Activated T-cell treated with anti-CD3 and anti-CD28 coated beads, Interleukin-2, amount 50 U/mL, for 4 hours (primary cell): ENCODE measurements around the gene FCER1G. TPM values are rescaled to one million over a fixed set of nuclear protein-coding genes. Genes with fewer than 3 reads are reported as not detected.
"Not testable (repeated sequence)": the region's sequence is repeated elsewhere in the genome, so short reads cannot be mapped to it uniquely, and the experiment has no call there.

Source experiments
- ATAC-seq, 2 donors: fragments of 200-7000 bp; cut with Tn5 transposase; one replicate each; pipeline ENCODE4 v1.10.0; 2021
- DNase-seq: peaks from one replicate; pipeline ENCODE4 v3.0.0-alpha.2; 2020
- H3K27me3 Mint-ChIP-seq: one replicate; pipeline ENCODE4 v1.8.0; 2021; ENCODE audit warnings: low read depth, mixed read lengths
- H3K36me3 Mint-ChIP-seq: one replicate; pipeline ENCODE4 v1.8.0; 2022; ENCODE audit warnings: mixed read lengths; ENCODE audit not compliant: insufficient read depth
- H3K4me1 Mint-ChIP-seq: one replicate; pipeline ENCODE4 v1.8.0; 2021; ENCODE audit warnings: low read depth, mixed read lengths
- H3K4me3 Mint-ChIP-seq: one replicate; pipeline ENCODE4 v1.8.0; 2021; ENCODE audit warnings: mild to moderate bottlenecking, moderate library complexity, mixed read lengths
- H3K9me3 Mint-ChIP-seq: one replicate; pipeline ENCODE4 v1.8.0; 2021; ENCODE audit warnings: mixed read lengths
- total RNA-seq, 3 donors: library from RNA; stranded (reverse); gene quantifications; one replicate each; pipeline ENCODE4 v1.2.1, GENCODE V29; 2021

FCER1G gene
- total RNA-seq, 3 donors from 2014 or later = 0.83 to 1.4 TPM; not detected in 1

DNA sequence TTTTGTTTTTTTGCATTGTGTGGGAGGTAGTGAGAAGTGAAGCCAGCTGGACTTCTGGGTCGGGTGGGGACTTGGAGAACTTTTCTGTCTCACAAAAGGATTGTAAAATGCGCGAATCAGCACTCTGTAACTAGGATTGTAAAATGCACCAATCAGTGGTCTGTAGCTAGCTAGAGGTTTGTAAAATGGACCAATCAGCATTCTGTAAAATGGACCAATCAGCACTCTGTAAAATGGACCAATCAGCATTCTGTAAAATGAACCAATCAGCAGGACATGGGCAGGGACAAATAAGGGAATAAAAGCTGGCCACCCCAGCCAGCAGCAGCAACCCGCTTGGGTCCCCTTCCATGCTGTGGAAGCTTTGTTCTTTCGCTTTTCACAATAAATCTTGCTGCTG, 35.0 kb downstream of the FCER1G start:
- not testable (repeated sequence) for H3K27me3 Mint-ChIP-seq, H3K4me1 Mint-ChIP-seq, H3K36me3 Mint-ChIP-seq, ATAC-seq, H3K9me3 Mint-ChIP-seq, H3K4me3 Mint-ChIP-seq, DNase-seq

DNA sequence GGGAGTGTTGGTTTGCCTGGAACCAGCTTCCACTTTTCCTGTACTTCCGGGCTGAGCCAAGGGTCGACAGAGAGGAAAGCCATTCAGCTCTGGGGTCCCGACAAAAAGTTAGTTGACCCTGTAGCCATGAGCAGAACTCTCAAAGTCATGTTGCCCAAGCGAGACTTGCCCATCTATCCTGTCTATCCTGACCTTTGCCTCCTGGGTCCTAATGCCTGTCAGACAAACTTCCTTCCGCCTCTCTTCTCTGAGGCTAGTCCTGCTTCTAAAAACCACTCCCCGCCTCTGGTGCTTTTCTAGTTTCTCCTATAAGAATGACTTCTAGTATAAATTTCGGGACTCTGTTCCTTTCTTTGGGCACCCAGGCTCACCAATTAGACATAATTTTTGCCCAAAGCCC, 35.7 kb downstream of the FCER1G start:
- no peak for ATAC-seq
- DNase-seq = no peak
- Mint-ChIP-seq H3K36me3 (peaks cover 1% of the 10 kb centered on the region), H3K27me3 (no peaks in the 10 kb centered on the region), H3K9me3 (peaks cover 7% of the 10 kb centered on the region), H3K4me1 (no peaks in the 10 kb centered on the region), H3K4me3 (no peak overlapping the region)

DNA sequence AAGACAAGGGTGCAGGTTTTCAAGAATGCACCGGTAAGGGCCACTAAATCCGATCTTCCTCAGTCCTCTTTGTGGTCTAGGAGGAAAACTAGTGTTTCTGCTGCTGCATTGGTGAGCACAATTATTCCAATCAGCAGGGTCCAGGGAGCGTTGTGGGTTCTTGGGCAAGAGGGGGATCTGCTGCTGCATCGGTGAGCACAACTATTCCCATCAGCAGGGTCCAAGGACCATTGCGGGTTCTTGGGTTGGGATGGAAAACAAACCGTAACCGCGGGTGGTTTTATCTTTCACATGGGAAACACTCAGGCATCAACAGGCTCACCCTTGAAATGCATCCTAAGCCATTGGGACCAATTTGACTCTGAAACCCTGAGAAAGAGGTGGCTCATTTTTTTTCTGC, 36.5 kb downstream of the FCER1G start:
- no peak overlapping the region for H3K4me3 Mint-ChIP-seq
- peaks cover 8% of the 10 kb centered on the region for H3K9me3 Mint-ChIP-seq
- peaks cover 1% of the 10 kb centered on the region for H3K36me3 Mint-ChIP-seq
- no peak for DNase-seq
- no peaks in the 10 kb centered on the region for H3K4me1 Mint-ChIP-seq
- ATAC-seq = no peak
- H3K27me3 Mint-ChIP-seq = no peaks in the 10 kb centered on the region

DNA sequence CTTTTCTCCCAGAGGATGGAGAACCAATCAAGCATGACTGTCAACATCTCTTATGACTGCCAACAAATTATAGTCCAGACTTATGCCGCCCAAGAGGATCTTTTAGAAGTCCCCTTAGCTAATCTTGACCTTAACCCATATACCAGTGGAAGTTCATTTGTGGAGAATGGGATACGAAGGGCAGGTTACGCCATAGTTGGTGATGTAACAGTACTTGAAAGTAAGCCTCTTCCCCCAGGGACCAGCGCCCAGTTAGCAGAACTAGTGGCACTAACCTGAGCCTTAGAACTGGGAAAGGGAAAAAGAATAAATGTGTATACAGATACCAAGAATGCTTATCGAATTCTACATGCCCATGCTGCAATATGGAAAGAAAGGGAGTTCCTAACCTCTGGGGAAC, 40.2 kb downstream of the FCER1G start:
- H3K27me3 Mint-ChIP-seq = peaks cover 30% of the 10 kb centered on the region
- not testable (repeated sequence) for H3K4me3 Mint-ChIP-seq, H3K36me3 Mint-ChIP-seq, ATAC-seq, DNase-seq
- peaks cover 24% of the 10 kb centered on the region for H3K9me3 Mint-ChIP-seq
- peaks cover 12% of the 10 kb centered on the region for H3K4me1 Mint-ChIP-seq

DNA sequence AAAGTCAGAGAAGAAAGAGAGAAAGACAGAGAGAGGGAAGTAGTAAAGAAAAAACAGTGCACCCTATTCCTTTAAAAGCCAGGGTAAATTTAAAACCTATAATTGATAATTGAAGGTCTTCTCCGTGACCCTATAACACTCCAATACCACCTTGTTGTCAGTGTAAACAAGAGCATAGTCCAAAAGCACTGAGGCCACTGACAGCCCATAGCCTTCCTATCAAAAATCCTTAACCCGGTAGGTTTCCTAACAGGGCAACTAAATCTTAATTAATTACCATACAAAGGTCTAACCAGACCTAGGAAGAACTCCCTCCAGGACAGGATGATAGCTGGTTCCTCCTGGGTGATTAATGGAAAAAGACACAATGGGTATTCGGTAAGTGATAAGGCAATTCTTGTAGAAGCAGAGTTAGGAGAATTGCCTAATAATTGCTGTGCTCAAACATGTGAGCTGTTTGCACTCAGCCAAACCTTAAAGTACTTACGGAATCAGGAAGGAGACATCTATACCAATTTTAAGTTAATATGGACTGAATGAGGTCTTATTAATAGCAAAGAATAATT, 40.9 kb downstream of the FCER1G start:
- not testable (repeated sequence) for DNase-seq, H3K4me3 Mint-ChIP-seq, ATAC-seq, H3K36me3 Mint-ChIP-seq
- H3K4me1 Mint-ChIP-seq = peaks cover 12% of the 10 kb centered on the region
- peaks cover 24% of the 10 kb centered on the region for H3K9me3 Mint-ChIP-seq
- peaks cover 34% of the 10 kb centered on the region for H3K27me3 Mint-ChIP-seq

DNA sequence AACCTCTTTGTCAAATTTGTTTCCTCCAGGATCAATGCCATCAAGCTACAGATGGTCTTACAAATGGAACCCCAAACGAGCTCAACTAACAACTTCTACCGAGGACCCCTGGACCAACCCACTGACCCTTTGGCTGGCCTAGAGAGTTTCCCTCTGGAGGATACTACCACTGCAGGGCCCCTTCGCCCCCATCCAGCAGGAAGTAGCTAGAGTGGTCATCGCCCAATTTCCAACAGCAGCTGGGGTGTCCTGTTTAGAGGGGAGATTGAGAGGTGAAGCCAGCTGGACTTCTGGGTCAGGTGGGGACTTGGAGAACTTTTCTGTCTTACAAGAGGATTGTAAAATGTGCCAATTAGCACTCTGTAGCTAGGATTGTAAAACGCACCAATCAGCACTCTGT, 42.0 kb downstream of the FCER1G start:
- peaks cover 12% of the 10 kb centered on the region for H3K4me1 Mint-ChIP-seq

DNA sequence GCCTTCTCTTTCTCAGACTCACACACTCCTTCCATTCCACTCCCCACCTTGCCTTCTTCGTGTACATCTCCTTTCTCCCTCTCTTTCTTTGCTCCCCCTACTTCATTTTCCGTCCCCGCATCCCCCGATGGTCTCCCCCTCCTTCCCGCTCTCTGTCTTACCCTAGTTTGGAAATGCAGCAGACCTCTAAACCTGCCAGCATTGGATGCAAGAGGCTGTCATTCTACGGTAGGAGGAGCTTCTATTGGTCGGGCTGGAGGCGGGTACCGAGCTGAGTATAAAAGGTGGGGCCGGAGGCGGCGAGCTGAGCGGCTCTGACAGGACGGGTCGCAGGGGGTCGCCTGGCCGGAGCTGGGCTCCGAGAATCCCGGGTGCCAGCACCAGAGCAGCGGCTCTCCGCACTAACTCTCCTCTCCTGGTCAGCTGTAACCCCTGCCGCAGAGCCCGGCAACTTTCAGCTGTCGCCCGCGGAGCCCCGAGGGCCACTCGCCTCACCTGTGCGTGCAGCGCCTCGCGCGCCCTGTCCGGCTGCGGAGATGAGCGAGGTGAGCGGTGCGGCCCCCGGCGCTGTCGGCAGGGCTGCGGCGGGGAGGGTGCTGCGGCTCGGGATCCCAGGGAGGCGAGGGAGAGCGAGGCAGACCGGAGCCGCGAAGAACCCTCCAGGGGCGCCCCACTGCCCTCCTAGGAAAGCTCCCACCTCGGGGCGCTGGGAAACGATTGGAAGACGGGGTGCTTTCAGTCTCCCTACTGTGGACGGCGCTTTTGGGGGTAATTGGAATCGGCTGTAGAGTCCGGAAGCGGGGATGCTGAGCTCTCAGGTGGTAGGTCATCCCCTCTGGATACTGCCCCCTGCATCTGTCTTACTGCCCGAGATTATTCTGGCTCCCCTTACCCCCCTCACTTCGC, 43.6 kb downstream of the FCER1G start, which contains the start of gene PCP4L1:
TSS of gene PCP4L1 (plus strand) at position 307 of the 906 bp plus-strand sequence. CDS start at position 537, 230 bp downstream.
- Mint-ChIP-seq H3K4me3 (peak within 1 kb of the TSS; percentile 46), H3K4me1 (peaks cover 12% of the 10 kb centered on the region), H3K27me3 (peaks cover 51% of the 10 kb centered on the region), H3K9me3 (peaks cover 24% of the 10 kb centered on the region), H3K36me3 (peaks cover 3% of the 10 kb centered on the region)
- peak; percentile 97 to 98 for ATAC-seq
- DNase-seq = peak; percentile 9

More for the DNA sequence above, 42.0 kb downstream of the FCER1G start:
- Mint-ChIP-seq H3K27me3 (peaks cover 45% of the 10 kb centered on the region), H3K9me3 (peaks cover 24% of the 10 kb centered on the region)
- not testable (repeated sequence) for H3K4me3 Mint-ChIP-seq, ATAC-seq, H3K36me3 Mint-ChIP-seq, DNase-seq

DNA sequence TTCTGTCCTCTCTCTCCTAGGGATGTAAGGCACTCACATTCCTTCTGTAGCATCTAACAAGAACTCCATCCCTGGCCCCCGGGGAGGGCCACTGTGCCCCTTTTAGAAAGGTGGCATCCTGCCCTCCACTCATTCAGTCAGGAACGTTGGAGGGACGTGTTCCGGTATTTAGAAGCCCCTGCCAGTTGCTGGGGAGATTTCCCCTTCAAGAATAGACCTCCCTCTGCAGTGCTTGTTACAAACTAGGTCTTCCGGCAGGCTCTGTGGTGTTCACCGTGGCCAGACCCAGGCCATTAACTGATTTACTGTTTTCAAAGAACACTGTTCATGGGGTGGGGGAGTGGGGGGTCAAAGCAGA, 44.2 kb downstream of the FCER1G start:
- DNase-seq (no peak), ATAC-seq (no peak)
- peaks cover 51% of the 10 kb centered on the region for H3K27me3 Mint-ChIP-seq
- H3K36me3 Mint-ChIP-seq = peaks cover 3% of the 10 kb centered on the region
- H3K9me3 Mint-ChIP-seq = peaks cover 24% of the 10 kb centered on the region
- H3K4me1 Mint-ChIP-seq = peaks cover 12% of the 10 kb centered on the region
- peak overlapping the region; percentile 22 for H3K4me3 Mint-ChIP-seq

DNA sequence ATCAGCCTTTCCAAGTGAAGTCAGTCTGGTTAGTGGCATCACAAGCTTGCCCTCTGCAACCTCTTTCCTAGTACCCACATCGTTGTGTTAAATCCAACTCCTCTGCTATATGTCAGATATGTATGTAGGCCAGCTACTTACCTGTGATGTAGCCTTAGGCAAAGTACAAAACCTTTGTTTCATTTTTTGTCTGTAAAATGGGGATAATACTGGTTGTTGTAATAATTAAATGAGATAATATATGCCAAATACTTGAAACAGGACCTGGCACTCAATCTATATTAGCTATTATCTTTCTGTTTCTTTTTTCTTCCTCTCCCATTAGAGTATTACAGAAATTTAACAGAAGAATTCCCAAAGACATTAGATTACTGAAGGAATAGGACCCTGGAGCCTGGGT, 44.7 kb downstream of the FCER1G start:
- Mint-ChIP-seq H3K36me3 (peaks cover 3% of the 10 kb centered on the region), H3K27me3 (peaks cover 53% of the 10 kb centered on the region), H3K4me1 (peaks cover 12% of the 10 kb centered on the region), H3K4me3 (no peak overlapping the region), H3K9me3 (peaks cover 24% of the 10 kb centered on the region)
- ATAC-seq = no peak
- DNase-seq = no peak

DNA sequence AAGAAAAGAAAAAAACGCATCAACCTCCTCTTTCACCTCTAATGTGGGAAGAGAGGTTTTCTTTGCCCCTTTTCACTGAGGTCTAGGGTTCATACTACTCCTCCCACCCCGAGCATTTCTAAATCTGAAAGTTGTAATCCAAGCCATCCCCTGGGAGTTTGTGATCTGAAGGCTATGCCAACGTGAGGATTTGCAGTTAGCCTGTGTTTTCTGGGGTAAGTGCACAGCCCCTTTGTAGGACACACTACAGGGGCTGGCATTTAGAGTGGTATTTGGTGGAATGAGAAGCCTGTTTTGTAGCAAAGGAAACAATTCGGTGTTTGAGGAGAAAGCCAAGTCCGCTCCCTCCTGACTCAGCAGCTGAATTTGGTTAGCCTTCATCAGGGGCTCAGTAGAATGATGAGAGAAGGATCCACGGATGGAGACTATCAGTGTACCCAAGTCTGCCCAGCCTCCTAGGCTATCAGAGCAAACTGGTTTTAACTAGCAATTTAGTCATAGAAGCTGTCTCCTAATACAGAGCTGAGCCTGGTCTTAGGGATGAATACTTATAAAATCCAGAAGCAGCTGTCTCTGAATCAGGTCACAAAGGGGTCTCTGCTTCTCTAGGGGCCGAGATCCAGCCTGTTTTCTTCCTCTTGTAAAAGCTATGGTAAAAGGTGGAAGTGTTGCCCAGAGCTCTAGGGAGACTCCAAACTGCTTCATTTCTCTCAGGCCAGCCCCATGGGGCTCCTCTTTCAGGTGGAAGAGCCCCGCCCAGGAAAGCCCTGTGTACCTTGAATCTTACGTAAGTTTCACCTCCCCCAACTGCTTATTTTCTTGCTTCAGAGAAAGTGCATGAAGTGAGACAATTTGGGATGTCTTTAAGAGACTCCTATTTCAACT, 45.5 kb downstream of the FCER1G start:
- Mint-ChIP-seq H3K27me3 (peaks cover 59% of the 10 kb centered on the region), H3K9me3 (peaks cover 21% of the 10 kb centered on the region), H3K4me3 (no peak overlapping the region), H3K4me1 (peaks cover 12% of the 10 kb centered on the region), H3K36me3 (peaks cover 3% of the 10 kb centered on the region)
- DNase-seq = no peak
- ATAC-seq = no peak

DNA sequence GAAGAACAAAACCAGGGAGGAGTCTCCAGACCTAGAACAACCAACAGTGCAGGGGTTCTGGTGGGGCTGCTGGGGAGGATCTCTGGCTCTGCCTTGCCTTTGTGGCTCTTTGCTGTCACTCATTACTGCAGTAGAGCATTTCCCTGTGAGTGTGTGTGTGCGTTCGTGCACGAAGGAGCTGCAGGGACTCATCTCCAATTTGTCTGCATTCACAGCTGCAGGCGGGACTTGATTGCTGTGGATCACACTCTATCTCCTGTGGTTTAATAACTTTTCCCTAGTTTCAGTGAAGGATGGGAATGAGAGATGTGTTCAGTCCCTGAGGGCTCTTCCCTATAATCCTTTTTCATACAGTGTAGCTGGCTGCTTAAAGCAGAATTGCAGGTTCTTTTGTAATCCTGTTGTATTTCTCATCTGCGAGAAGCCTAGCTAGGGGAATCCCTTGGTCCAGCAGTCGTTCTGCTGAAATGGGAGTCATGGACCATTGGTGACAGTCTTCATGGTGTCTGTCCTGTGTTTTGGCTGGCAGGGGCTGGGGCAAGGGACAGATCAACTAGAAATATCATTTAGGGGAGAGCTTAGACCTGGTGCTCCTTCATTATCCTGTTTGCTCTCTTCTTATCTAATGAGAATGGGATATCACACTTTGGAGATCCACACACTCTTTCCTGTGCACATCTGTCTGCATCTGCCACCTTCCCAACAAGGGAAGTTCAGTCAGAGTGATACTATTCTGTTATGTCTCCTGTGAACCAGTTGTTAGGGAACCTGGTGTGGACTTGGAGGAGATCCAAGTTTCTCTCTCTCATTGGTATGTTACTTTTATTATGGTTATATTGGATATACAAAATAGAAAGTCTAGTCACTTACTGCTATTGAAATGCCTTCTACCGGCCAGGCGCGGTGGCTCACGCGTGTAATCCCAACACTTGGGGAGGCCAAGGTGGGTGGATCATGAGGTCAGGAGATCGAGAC, 46.5 kb downstream of the FCER1G start:
- Mint-ChIP-seq H3K4me3 (no peak overlapping the region), H3K27me3 (peaks cover 59% of the 10 kb centered on the region), H3K9me3 (peaks cover 18% of the 10 kb centered on the region), H3K36me3 (peaks cover 3% of the 10 kb centered on the region), H3K4me1 (peaks cover 12% of the 10 kb centered on the region)
- no peak for ATAC-seq
- DNase-seq = no peak

DNA sequence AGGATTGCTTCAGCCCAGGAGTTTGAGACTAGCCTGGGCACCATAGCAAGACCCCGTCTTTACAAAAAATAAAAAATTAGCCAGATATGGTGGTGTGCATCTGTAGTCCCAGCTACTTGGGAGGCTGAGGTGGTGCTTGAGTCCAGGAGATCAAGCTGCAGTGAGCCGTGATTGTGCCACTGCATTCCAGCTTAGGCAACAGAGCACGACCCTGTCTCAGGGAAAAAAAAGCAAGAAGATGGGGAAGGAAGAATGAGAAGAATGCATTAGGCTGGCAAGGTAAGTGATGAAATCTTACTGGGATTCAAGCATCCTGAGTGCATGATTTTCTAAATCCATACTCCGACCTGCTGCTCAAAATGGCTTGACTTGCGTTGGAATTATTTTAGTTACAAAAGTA, 50.2 kb downstream of the FCER1G start:
- Mint-ChIP-seq H3K4me3 (no peak overlapping the region), H3K9me3 (no peaks in the 10 kb centered on the region), H3K36me3 (no peaks in the 10 kb centered on the region), H3K4me1 (peaks cover 2% of the 10 kb centered on the region), H3K27me3 (peaks cover 32% of the 10 kb centered on the region)
- no peak for ATAC-seq
- no peak for DNase-seq

DNA sequence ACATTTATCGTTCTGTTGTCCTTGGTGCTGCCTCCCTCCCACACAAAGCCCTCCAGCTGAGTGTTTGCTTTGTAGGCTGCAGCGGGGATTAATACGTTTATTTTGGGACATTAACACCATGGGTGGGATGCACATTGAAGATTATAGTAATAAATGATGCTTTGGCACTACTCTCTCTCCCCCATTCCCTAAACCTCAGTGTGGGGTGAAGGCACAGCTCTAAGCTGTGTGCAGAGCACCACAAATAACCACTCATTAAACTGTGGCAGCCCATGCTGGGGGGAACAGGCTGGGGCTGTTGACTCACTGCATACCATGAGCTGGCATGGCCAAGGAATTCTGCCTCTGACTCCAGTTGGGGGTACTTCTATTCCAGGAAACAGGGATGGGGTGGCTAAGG, 51.1 kb downstream of the FCER1G start:
- no peaks in the 10 kb centered on the region for H3K36me3 Mint-ChIP-seq
- H3K27me3 Mint-ChIP-seq = peaks cover 26% of the 10 kb centered on the region
- H3K4me3 Mint-ChIP-seq = no peak overlapping the region
- no peak for DNase-seq
- no peak for ATAC-seq
- peaks cover 2% of the 10 kb centered on the region for H3K4me1 Mint-ChIP-seq
- no peaks in the 10 kb centered on the region for H3K9me3 Mint-ChIP-seq
